Keratinocyte (primary cell): ENCODE data around the gene ELP4.

Experiments
- CTCF ChIP-seq, 3 experiments: IDR thresholded peaks in 1 of 3; conservative IDR thresholded peaks in 1 of 3; optimal IDR thresholded peaks in 1 of 3; 2 replicates in 2 of 3; 3 replicates in 1 of 3; pipeline versions ENCODE3 to v1.5.1; 2011; ENCODE audit warnings: low read length in 3 of 3, mild to moderate bottlenecking in 3 of 3, moderate library complexity in 2 of 3, control low read depth in 1 of 3, inconsistent platforms in 1 of 3; ENCODE audit not compliant: insufficient read depth in 2 of 3; ENCODE audit errors: extremely low read depth in 1 of 3
- EZH2 ChIP-seq: IDR thresholded peaks from one replicate; pipeline ENCODE4 v1.6.1; 2012; ENCODE audit warnings: inconsistent platforms, mild to moderate bottlenecking, low read length, moderate library complexity

- TF ChIP-seq CTCF (optimal IDR thresholded peaks at IDR 0.05 in 1 of 3, IDR thresholded peaks at IDR 0.05 in 1 of 3, conservative IDR thresholded peaks at IDR 0.05 in 1 of 3; ENCODE audit: extremely low read depth in 1 of 3, insufficient read depth in 2 of 3, low read length in 3 of 3), result no peak
- TF ChIP-seq EZH2, result no peak
Observed at GRCh38 chr11:31706357-31706756, 196.8 kb downstream of the ELP4 start.
